ENCODE measurements around the gene PHC2.

The PHC2 gene

GRCh38 chr1:33288976-33289857, 141.7 kb downstream of the PHC2 start:
- no peak for DNase-seq

DNA sequence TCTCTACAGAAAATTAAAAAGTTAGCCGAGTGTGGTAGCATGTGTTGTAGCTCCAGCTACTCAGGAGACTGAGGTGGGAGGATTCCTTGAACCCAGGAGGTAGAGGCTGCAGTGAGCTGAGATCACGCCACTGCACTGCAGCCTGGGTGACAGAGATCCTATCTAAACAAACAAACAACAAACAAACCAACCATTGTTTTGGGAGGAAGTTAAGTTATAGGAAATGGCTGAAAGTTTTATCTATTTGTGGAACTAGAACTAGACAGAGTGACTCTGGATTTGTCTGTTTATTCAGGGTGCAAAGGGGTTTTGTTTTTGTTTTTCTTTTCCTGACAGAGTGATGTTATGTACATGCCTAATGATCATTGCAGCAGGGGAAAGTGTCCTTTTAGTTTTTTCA, 143.6 kb downstream of the PHC2 start:
- DNase-seq, result no peak

GRCh38 chr1:33286451-33287185, 144.3 kb downstream of the PHC2 start:
- no peak for DNase-seq

DNA sequence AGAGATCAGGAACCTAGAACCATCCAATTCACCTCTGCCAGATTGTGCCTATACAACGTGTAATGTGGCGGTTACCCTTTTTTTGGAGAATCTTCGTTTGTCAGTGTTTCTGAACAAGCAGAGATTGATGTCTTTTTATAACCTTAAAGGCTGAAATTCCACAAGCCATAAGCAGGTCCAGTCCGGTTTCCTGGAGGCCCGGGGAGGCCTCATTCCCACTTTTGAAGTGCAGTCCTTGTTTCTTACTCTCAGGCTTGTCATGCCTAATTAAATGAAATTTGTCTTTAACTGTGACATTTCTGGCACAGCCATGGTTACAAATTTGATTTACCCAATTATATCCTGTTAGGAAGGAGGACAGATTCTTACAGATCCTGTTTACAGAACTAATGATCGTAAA, 146.8 kb downstream of the PHC2 start:
- no peak for DNase-seq

DNA sequence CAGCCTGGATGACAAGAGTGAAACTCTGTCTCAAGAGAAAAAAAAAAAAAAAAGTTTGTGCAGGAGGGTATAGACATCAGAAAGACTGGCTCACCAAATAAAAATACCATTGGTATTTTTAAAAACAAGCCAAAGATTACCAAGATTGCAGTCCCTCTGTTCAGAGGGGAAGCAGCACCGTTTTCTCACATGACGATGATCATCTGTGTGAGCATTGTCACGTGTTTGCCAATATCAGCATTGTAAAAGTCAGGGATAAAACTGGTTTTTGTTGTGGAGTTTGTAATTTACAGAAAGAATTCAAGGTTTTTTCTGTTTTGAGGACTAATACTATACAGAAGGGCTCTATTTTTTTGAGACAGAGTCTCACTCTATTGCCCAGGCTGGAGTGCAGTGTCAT, 148.1 kb downstream of the PHC2 start:
- DNase-seq, result no peak

DNA sequence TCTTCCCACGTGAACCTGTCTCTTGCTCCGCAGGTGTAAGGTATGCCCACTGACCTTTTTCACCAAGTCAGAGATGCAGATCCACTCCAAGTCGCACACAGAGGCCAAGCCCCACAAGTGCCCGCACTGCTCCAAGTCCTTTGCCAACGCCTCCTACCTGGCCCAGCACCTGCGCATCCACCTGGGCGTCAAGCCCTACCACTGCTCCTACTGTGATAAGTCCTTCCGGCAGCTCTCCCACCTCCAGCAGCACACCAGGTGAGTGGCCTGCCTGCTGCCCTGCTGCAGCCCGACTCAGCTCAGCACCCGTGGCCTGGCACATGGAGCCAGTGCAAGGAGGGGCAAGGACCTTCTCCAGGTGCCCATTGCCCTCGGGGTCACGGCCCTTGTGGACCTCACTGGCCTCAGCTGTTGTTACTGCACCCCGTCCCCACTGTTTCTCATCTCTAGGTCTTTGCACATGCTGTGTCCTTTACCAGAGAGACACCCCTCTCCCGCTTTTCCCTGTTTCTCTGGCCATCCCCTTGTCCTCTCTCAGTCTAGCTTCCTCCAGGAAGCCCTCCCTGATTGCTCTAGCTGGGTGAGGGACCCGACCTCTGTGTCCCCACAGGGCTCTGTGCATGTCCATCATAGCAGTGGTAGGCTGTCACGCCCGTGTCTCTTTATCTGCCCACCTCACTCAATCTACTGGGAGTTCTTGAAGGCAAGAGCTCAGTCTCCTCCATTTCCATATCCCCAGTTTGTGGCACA, 149.2 kb downstream of the PHC2 start:
- DNase-seq, result no peak

- DNase-seq, result no peak
Observed at GRCh38 chr1:33280091-33280661, 150.7 kb downstream of the PHC2 start.

GRCh38 chr1:33277488-33278084, 153.3 kb downstream of the PHC2 start:
- DNase-seq, result no peak

GRCh38 chr1:33276573-33277298, 154.2 kb downstream of the PHC2 start:
- no peak for DNase-seq

DNA sequence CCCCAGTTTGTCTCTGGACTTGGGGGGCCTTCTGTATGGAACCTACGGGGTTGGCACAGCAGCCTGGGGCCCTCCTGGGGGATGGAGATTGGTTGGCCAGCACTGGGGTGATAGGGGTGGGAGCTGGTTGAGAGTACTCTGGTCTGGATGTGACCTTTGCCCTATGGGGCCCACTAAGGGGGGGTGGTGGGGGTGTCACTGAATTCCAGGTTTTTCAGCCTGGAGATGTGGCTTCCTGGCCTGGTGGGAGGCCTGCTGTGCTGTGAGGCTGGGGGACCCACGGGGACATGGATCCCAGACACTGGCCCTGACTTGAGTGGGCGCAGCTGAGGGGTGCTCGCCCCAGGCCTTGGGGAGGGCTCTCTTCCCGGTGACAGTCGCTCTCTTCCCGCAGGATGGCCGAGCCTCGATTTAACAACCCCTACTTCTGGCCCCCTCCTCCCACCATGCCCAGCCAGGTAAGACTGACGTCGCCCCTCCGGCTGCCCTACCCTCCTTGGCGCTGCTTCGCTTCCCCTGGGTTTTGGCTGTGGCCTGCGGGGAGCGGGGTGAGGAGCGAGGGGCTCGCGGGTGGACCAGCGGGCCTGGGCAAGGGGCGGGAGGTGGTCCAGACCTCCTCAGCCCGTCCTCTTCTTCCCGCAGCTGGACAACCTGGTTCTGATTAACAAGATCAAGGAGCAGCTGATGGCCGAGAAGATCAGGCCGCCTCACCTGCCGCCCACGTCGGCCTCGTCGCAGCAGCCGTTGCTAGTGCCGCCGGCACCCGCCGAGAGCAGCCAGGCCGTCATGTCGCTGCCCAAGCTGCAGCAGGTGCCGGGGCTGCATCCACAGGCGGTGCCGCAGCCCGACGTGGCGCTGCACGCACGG, 155.0 kb downstream of the PHC2 start:
- DNase-seq, result no peak

GRCh38 chr1:33275195-33275594, 155.7 kb downstream of the PHC2 start:
- no peak for DNase-seq

GRCh38 chr1:33274446-33274845, 156.4 kb downstream of the PHC2 start:
- DNase-seq, result no peak

DNA sequence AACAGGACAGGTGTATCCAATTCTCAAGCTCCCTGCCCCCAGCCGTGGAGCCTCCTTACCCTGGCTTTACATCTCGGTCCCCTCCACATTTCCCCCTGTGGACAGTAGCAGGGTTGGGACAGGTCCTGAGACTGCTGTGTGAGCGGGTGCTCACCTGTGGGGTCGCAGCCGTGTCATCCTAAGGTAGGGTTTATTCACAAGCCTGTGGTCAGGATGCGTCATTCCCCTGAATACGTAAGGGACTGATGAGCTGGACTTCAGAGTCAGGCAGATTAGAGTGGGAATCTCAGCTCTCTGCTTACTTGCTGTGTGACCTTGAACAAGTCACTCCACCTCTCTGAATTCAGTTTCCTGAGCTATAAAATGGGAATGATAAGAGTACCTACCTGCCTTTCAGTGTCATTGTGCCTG, 156.9 kb downstream of the PHC2 start:
- no peak for DNase-seq

Data from activated CD4-positive, alpha-beta T cell treated with anti-CD3 and anti-CD28 coated beads, Interleukin-2, amount 50 U/mL, for 48 hours (primary cell).